Epithelial cell of proximal tubule (primary cell): ENCODE measurements around the gene CLTB. TPM values are rescaled to one million over a fixed set of nuclear protein-coding genes. Genes with fewer than 3 reads are reported as not detected.
A peak's percentile ranks its signal among the peaks of the same experiment; 100 is the strongest.
"Not testable (repeated sequence)": the region's sequence is repeated elsewhere in the genome, so short reads cannot be mapped to it uniquely, and the experiment has no call there.

Source experiments
- DNase-seq: peaks from one replicate; pipeline ENCODE4 v3.0.0-alpha.2; 2011; ENCODE audit warnings: low read depth
- H3K4me3 ChIP-seq: 2 replicates; pipeline ENCODE4 v1.5.1; 2011; ENCODE audit warnings: low read depth, mild to moderate bottlenecking, low read length
- CTCF ChIP-seq: conservative IDR thresholded peaks from 2 replicates; pipeline ENCODE4 v1.5.1; 2012; ENCODE audit warnings: low read depth, mild to moderate bottlenecking, low read length
- total RNA-seq: library from RNA; depleted of rRNA; stranded (reverse); fragments of >200 nt; gene quantifications from 2 replicates; pipeline ENCODE4 v1.2.3, GENCODE V29; 2015

CLTB gene
- total RNA-seq, 1 donor from 2014 or later, result 152 TPM

DNA sequence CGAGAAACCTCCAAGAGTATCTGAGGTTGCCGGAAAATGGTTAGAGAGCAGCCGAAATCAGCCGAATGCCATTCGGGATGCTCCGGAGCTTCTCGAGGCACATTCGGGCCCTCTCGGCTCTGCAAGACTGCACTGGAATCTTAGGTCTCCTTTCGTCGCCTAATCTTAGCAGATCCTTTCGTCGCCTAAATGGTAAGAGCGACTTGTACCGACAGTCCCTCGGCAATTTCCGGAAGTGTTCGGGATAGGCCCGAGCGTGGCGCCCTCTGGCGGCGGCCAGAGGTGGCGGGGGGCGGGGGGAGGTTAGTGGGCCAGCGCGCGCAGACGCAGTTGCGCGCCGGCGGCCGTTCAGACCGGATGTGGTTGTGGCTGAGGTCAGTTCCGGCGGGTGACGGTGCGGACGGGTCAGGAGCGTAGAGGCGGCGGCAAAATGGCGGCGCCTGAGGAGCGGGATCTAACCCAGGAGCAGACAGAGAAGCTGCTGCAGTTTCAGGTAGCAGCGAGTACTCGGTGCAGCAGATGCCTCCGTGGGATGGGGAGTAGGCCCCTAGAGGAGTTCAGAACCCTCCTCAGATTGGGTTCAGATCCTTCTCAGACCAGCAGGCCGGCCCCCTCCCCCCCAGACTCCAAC is 31.8 kb upstream of the CLTB start, which contains the start of gene FAF2:
TSS of gene FAF2 (plus strand) at position 408 of the 631 bp plus-strand sequence. CDS start at position 431, 23 bp downstream.
- DNase-seq, result peak; percentile 98
- peak within 1 kb of the TSS; percentile 74 for H3K4me3 ChIP-seq

DNA sequence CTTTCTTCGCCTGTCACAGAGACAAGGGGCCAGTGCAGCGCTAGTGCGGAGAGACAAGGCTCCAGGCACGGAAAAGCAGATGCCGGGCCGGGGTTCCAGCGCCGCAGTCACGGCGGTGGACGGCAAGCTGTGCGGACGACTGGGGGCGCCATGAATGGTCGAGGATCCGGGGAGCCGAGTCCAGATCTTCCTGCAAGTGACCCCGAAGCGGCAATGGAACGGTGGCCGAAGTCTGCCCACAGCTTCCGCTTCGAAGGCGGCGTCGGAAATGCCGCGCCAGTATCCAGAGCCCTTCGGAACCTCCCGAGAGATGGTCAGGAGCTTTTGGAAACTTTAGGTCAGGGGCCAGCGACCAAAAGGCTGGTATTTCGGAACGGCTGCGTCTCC is 31.2 kb upstream of the CLTB start:
- no peak for TF ChIP-seq CTCF
- H3K4me3 ChIP-seq, result peak overlapping the region; percentile 74
- no peak for DNase-seq

More for the DNA sequence above, 31.8 kb upstream of the CLTB start, which contains the start of gene FAF2:
- peak; percentile 96 for TF ChIP-seq CTCF

- TF ChIP-seq CTCF, result no peak
- peak overlapping the region; percentile 74 for H3K4me3 ChIP-seq
- no peak for DNase-seq
Measured at GRCh38 chr5:176446884-176447590, 30.7 kb upstream of the CLTB start.

GRCh38 chr5:176446028-176446665 is 29.8 kb upstream of the CLTB start:
- no peak for DNase-seq
- TF ChIP-seq CTCF, result no peak
- no peak overlapping the region for H3K4me3 ChIP-seq

- no peak overlapping the region for H3K4me3 ChIP-seq
- DNase-seq, result no peak
- no peak for TF ChIP-seq CTCF
Measured at GRCh38 chr5:176444742-176445141, 28.4 kb upstream of the CLTB start.

DNA sequence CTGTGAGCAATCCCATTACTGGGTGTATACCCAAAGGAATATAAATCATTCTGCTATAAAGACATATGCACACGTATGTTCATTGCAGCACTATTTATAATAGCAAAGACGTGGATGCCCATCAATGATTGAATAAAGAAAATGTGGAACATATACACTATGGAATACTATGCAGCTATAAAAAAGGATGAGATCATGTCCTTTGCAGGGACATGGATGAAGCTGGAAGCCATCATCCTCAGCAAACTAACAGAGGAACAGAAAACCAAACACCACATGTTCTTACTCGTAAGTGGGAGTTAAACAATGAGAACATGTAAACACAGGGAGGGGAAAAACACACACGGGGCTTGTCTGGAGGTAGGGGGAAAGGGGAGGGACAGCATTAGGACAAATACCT is 26.6 kb upstream of the CLTB start:
- DNase-seq, H3K4me3 ChIP-seq: not testable (repeated sequence)

GRCh38 chr5:176441921-176442323 is 25.6 kb upstream of the CLTB start:
- no peak overlapping the region for H3K4me3 ChIP-seq
- no peak for TF ChIP-seq CTCF
- DNase-seq, result no peak
